SK-MEL-5 (cell line): ENCODE measurements around the gene PDZD4. TPM values are rescaled to one million over a fixed set of nuclear protein-coding genes. Genes with fewer than 3 reads are reported as not detected.
A peak's percentile ranks its signal among the peaks of the same experiment; 100 is the strongest.

ENCODE experiments used
- DNase-seq: peaks from one replicate; pipeline ENCODE4 v3.0.0-alpha.2; 2016; ENCODE audit warnings: low read depth, low spot score
- in situ Hi-C: cut with HindIII; loops from 2 replicates; pipeline ENCODE4 v1.10.0; 2016; ENCODE audit warnings: low sequenced_read_pairs, high pct_unique_total_duplicates, low pct_unique_long_range_greater_than_20kb
- total RNA-seq: library from RNA; depleted of rRNA; stranded (reverse); fragments of >200 nt; shearing (Covaris generic); gene quantifications from 2 replicates; pipeline ENCODE4 v1.2.3, GENCODE V29; 2014; rRNA removed

Gene PDZD4
- total RNA-seq, 1 experiment from 2014 or later: 15.2 TPM

- in situ Hi-C loops: no loop called here
- DNase-seq: peak; percentile 11
Measured at GRCh38 chrX:153761863-153762262, 68.5 kb downstream of the PDZD4 start.

GRCh38 chrX:153755136-153755535 lies 75.2 kb downstream of the PDZD4 start:
- no peak for DNase-seq
- in situ Hi-C loops: no loop called here

Other genes with a start within 250 kb of the PDZD4 start
- gene CCNQ, start 231.4 kb downstream of the PDZD4 start, total RNA-seq: 44.4 and 45.2 TPM in 2 replicates
- 6.1 and 6.8 TPM in 2 replicates for gene DUSP9, start 183.3 kb downstream of the PDZD4 start, total RNA-seq
- gene PNCK, start 156.7 kb downstream of the PDZD4 start, total RNA-seq: 0.64 and 0.87 TPM in 2 replicates
- gene SLC6A8, start 142.6 kb downstream of the PDZD4 start, total RNA-seq: 44.7 and 48.1 TPM in 2 replicates
- 363 and 424 TPM in 2 replicates for gene BCAP31, start 106.2 kb downstream of the PDZD4 start, total RNA-seq
- 39.1 and 43.5 TPM in 2 replicates for gene ABCD1, start 105.7 kb downstream of the PDZD4 start, total RNA-seq
- 2.7 and 4.8 TPM in 2 replicates for gene PLXNB3, start 66.3 kb downstream of the PDZD4 start, total RNA-seq
- 0.05 TPM in 1 of 2 replicates, not detected in the other for gene SRPK3, start 49.5 kb downstream of the PDZD4 start, total RNA-seq
- gene IDH3G, start 36.2 kb downstream of the PDZD4 start, total RNA-seq: 87.1 and 93.3 TPM in 2 replicates
- gene SSR4, start 35.9 kb downstream of the PDZD4 start, total RNA-seq: 382 and 384 TPM in 2 replicates
- 58.4 and 78.9 TPM in 2 replicates for gene L1CAM, start 55.6 kb upstream of the PDZD4 start, total RNA-seq
- 0.26 and 0.27 TPM in 2 replicates for gene AVPR2, start 74.1 kb upstream of the PDZD4 start, total RNA-seq
- gene ARHGAP4, start 95.7 kb upstream of the PDZD4 start, total RNA-seq: 15.0 and 17.5 TPM in 2 replicates
- gene NAA10, start 104.5 kb upstream of the PDZD4 start, total RNA-seq: 85.7 and 96.4 TPM in 2 replicates
- gene RENBP, start 114.1 kb upstream of the PDZD4 start, total RNA-seq: 12.3 and 13.4 TPM in 2 replicates
- gene HCFC1, start 141.3 kb upstream of the PDZD4 start, total RNA-seq: 22.6 and 23.3 TPM in 2 replicates
- 5.8 and 7.6 TPM in 2 replicates for gene TMEM187, start 142.2 kb upstream of the PDZD4 start, total RNA-seq
- 45.1 and 52.6 TPM in 2 replicates for gene IRAK1, start 189.4 kb upstream of the PDZD4 start, total RNA-seq